Measurements from ENCODE around the gene HEG1.

Gene HEG1

GRCh38 chr3:125073390-125073905, 17.7 kb upstream of the HEG1 start:
- TF ChIP-seq REST (IDR thresholded peaks at IDR 0.05; ENCODE audit: insufficient replicate concordance, low read depth) (no peak), SPI1 (IDR thresholded peaks at IDR 0.05; ENCODE audit: borderline replicate concordance, low read depth) (no peak), POLR2AphosphoS5 (IDR thresholded peaks at IDR 0.05; ENCODE audit: low read depth) (no peak), GABPA (IDR thresholded peaks at IDR 0.05; ENCODE audit: low read depth) (no peak)
- TF ChIP-seq, protein P1, sequence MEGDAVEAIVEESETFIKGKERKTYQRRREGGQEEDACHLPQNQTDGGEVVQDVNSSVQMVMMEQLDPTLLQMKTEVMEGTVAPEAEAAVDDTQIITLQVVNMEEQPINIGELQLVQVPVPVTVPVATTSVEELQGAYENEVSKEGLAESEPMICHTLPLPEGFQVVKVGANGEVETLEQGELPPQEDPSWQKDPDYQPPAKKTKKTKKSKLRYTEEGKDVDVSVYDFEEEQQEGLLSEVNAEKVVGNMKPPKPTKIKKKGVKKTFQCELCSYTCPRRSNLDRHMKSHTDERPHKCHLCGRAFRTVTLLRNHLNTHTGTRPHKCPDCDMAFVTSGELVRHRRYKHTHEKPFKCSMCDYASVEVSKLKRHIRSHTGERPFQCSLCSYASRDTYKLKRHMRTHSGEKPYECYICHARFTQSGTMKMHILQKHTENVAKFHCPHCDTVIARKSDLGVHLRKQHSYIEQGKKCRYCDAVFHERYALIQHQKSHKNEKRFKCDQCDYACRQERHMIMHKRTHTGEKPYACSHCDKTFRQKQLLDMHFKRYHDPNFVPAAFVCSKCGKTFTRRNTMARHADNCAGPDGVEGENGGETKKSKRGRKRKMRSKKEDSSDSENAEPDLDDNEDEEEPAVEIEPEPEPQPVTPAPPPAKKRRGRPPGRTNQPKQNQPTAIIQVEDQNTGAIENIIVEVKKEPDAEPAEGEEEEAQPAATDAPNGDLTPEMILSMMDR (IDR thresholded peaks at IDR 0.05; ENCODE audit: insufficient read depth, low read length), result no peak

DNA sequence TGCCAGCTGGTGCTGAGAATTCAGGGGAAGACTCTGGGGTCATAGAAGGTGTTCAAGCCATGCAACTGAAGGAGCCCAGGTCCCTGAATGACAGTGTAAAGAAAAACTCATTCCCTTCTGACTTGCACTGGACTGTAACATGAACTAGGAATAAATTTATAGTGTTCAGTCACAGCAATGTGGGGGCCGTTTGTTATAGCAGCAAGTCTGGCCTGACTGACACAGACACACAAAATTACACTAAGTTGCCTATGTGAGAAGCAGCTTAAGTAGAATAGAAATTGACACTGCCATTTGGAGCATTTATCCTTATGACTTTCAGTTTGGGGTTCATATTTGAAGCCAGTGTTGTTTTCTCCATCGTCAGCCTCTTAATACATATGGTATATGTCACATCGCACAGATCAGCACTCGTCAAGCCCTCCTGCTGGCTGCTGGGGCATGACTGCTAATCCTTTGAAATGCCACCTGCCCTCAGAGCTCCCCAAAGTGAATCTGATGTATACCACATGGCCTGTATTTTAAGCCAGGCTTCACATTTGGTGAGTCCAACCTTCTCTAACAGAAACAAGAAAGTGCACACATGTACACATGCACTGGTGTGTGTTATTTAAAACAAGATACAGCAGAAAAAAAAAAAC, 17.1 kb upstream of the HEG1 start:
- Histone ChIP-seq H3K27me3 (ENCODE audit: insufficient read depth, poor library complexity, severe bottlenecking) (no peaks in the 10 kb centered on the region), H3K27ac (replicated peaks) (no peak overlapping the region), H3K4me3 (replicated peaks; ENCODE audit: insufficient read depth, low read length) (no peak overlapping the region)
- no peak for DNase-seq (ENCODE audit: low read depth in 1 of 2, low spot score in 1 of 2)
- no peak for TF ChIP-seq REST (IDR thresholded peaks at IDR 0.05; ENCODE audit: insufficient replicate concordance, low read depth)
- no peak for TF ChIP-seq SPI1 (IDR thresholded peaks at IDR 0.05; ENCODE audit: borderline replicate concordance, low read depth)
- TF ChIP-seq, protein P1 (IDR thresholded peaks at IDR 0.05; ENCODE audit: insufficient read depth, low read length), result no peak
- TF ChIP-seq POLR2AphosphoS5 (IDR thresholded peaks at IDR 0.05; ENCODE audit: low read depth), result no peak
- TF ChIP-seq GABPA (IDR thresholded peaks at IDR 0.05; ENCODE audit: low read depth), result no peak

More at GRCh38 chr3:125073390-125073905, 17.7 kb upstream of the HEG1 start:
- no peak overlapping the region for H3K4me3 ChIP-seq (replicated peaks; ENCODE audit: insufficient read depth, low read length)
- no peak for DNase-seq (ENCODE audit: low read depth in 1 of 2, low spot score in 1 of 2)
- H3K27me3 ChIP-seq (ENCODE audit: insufficient read depth, poor library complexity, severe bottlenecking), result no peaks in the 10 kb centered on the region
- no peak overlapping the region for H3K27ac ChIP-seq (replicated peaks)

DNA sequence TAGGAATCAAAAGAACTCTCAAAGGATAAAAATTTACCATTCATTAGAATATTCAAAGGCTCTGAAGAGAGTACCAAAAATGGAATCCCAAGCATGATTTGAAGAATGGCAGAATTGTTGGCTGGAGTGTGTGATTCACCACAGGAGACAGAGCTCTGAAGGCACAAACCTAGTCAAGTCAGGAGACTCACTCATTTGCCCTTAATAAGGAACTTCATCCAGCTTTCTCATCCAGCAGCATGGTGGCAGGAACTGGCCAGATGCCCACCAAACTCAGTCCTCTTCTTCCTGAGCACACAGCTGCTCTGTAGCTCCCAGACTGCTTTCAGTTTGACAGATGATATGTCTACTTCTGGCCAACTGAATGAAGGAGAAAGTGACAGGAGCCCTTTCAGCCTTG, 16.5 kb upstream of the HEG1 start:
- no peaks in the 10 kb centered on the region for H3K27me3 ChIP-seq (ENCODE audit: insufficient read depth, poor library complexity, severe bottlenecking)
- TF ChIP-seq POLR2AphosphoS5 (IDR thresholded peaks at IDR 0.05; ENCODE audit: low read depth) (no peak), REST (IDR thresholded peaks at IDR 0.05; ENCODE audit: insufficient replicate concordance, low read depth) (no peak), SPI1 (IDR thresholded peaks at IDR 0.05; ENCODE audit: borderline replicate concordance, low read depth) (no peak), GABPA (IDR thresholded peaks at IDR 0.05; ENCODE audit: low read depth) (no peak)
- TF ChIP-seq, protein P1 (IDR thresholded peaks at IDR 0.05; ENCODE audit: insufficient read depth, low read length), result no peak
- H3K4me3 ChIP-seq (replicated peaks; ENCODE audit: insufficient read depth, low read length), result no peak overlapping the region
- DNase-seq (ENCODE audit: low read depth in 1 of 2, low spot score in 1 of 2), result no peak
- H3K27ac ChIP-seq (replicated peaks), result no peak overlapping the region

Measured in HL-60 (cell line).